ENCODE results near the gene ERGIC1.

The ERGIC1 gene

GRCh38 chr5:172883066-172883465 lies 49.0 kb downstream of the ERGIC1 start:
- no peak for DNase-seq (ENCODE audit: low read depth)
- no peak overlapping the region for H3K4me3 ChIP-seq (ENCODE audit: low read length)
- TF ChIP-seq CTCF (IDR thresholded peaks at IDR 0.05; ENCODE audit: insufficient read depth, low read depth, low read length, missing control alignments) = no peak

- H3K4me3 ChIP-seq (ENCODE audit: low read length) = no peak overlapping the region
- no peak for TF ChIP-seq CTCF (IDR thresholded peaks at IDR 0.05; ENCODE audit: insufficient read depth, low read depth, low read length, missing control alignments)
- no peak for DNase-seq (ENCODE audit: low read depth)
Observed at GRCh38 chr5:172885597-172886340, 51.7 kb downstream of the ERGIC1 start.

GRCh38 chr5:172886476-172886875 lies 52.4 kb downstream of the ERGIC1 start:
- no peak for TF ChIP-seq CTCF (IDR thresholded peaks at IDR 0.05; ENCODE audit: insufficient read depth, low read depth, low read length, missing control alignments)
- no peak for DNase-seq (ENCODE audit: low read depth)
- H3K4me3 ChIP-seq (ENCODE audit: low read length) = no peak overlapping the region

- DNase-seq (ENCODE audit: low read depth) = peak; percentile 98
- no peak overlapping the region for H3K4me3 ChIP-seq (ENCODE audit: low read length)
- no peak for TF ChIP-seq CTCF (IDR thresholded peaks at IDR 0.05; ENCODE audit: insufficient read depth, low read depth, low read length, missing control alignments)
Observed at GRCh38 chr5:172886974-172887501, 53.0 kb downstream of the ERGIC1 start.

GRCh38 chr5:172887692-172888091 lies 53.6 kb downstream of the ERGIC1 start:
- H3K4me3 ChIP-seq (ENCODE audit: low read length) = no peak overlapping the region
- no peak for DNase-seq (ENCODE audit: low read depth)
- no peak for TF ChIP-seq CTCF (IDR thresholded peaks at IDR 0.05; ENCODE audit: insufficient read depth, low read depth, low read length, missing control alignments)

GRCh38 chr5:172890659-172891058 lies 56.6 kb downstream of the ERGIC1 start:
- no peak overlapping the region for H3K4me3 ChIP-seq (ENCODE audit: low read length)
- no peak for DNase-seq (ENCODE audit: low read depth)
- TF ChIP-seq CTCF (IDR thresholded peaks at IDR 0.05; ENCODE audit: insufficient read depth, low read depth, low read length, missing control alignments) = no peak

All from epithelial cell of esophagus (primary cell).